ENCODE measurements around the gene SLC66A2.

- TF ChIP-seq CTCF (conservative IDR thresholded peaks at IDR 0.05) (no peak), ZFX (IDR thresholded peaks at IDR 0.05) (no peak)
Measured at GRCh38 chr18:79897940-79898625, 53.4 kb downstream of the SLC66A2 start.

Measured in C4-2B (cell line).